IPS-20b (cell line): ENCODE results near the gene MLIP.

Experiments used
- H3K27ac ChIP-seq: one replicate; pipeline ENCODE4 v1.5.1; 2013; ENCODE audit warnings: low read length
- H3K27me3 ChIP-seq: 2 replicates; pipeline ENCODE4 v1.6.1; 2013; ENCODE audit warnings: mild to moderate bottlenecking, low read length, inconsistent platforms; ENCODE audit not compliant: insufficient read depth
- H3K36me3 ChIP-seq: 2 replicates; pipeline ENCODE4 v1.6.1; 2013; ENCODE audit warnings: low read depth, mild to moderate bottlenecking, inconsistent platforms, low read length, moderate library complexity; ENCODE audit not compliant: insufficient read depth
- H3K4me1 ChIP-seq: 2 replicates; pipeline ENCODE4 v1.6.1; 2013; ENCODE audit warnings: mild to moderate bottlenecking, control low read depth, inconsistent platforms, low read length, moderate library complexity; ENCODE audit not compliant: insufficient read depth
- H3K4me3 ChIP-seq: 2 replicates; pipeline ENCODE4 v1.5.1; 2013; ENCODE audit warnings: mild to moderate bottlenecking, low read length, inconsistent platforms
- H3K9ac ChIP-seq: 2 replicates; pipeline ENCODE4 v1.6.1; 2013; ENCODE audit warnings: low read depth, mild to moderate bottlenecking, inconsistent platforms, low read length, moderate library complexity
- H3K9me3 ChIP-seq: 2 replicates; pipeline ENCODE4 v1.6.1; 2013; ENCODE audit warnings: mild to moderate bottlenecking, low read depth, low read length, inconsistent platforms; ENCODE audit not compliant: insufficient read depth

The MLIP gene

DNA sequence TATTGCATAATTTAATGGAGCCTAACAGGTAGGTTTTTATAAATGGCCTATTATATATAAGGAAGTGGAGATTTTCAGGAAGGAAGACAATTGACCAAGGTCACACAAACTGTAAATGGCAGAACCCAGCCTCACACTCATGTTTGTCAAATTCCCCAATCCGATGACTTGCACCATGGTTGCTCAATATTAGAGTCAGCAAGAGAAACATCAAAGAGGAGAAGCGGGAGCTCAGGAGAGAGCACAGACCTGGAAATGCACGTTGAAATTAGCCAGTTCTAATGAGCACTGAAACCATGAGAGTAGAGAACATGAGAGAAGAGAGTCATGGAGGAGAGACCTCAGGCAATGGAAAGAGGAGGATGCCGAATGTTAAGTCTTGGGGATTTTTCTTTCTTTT is 13.5 kb upstream of the MLIP start:
- H3K9me3 ChIP-seq = no peaks in the 10 kb centered on the region
- H3K27me3 ChIP-seq = no peaks in the 10 kb centered on the region
- H3K4me3 ChIP-seq = no peak overlapping the region
- no peak overlapping the region for H3K9ac ChIP-seq
- H3K27ac ChIP-seq = no peak overlapping the region
- no peaks in the 10 kb centered on the region for H3K4me1 ChIP-seq
- no peaks in the 10 kb centered on the region for H3K36me3 ChIP-seq

DNA sequence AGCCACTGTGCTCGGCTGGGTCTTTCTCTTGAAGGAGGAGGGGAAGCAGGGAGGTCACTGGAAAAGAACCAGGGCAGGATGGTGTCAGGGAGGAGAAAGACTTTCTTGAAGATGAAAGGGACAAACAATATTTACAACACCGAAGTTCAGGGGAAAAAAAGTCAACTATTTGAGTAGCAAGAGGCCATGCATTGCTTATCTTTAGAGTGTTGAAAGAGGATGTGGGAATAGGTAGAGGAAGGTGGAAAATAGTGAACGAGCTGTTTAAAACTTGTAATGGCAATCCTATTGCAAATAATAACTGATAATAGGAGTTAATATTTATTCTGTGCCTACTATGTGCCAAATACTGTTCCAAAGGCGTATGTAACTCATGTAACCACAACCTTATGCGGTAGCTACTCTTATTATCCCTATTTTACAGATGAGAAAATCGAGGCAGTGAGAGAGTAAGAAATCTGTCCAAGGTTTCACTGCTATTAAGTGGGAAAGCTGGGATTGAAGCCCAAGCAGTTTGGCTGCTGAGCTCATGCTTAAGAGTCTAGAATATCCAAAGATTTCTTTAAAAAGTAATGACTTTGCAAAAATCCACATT is 12.7 kb upstream of the MLIP start:
- H3K27ac ChIP-seq = no peak overlapping the region
- H3K9me3 ChIP-seq = no peaks in the 10 kb centered on the region
- H3K4me1 ChIP-seq = no peaks in the 10 kb centered on the region
- H3K27me3 ChIP-seq = no peaks in the 10 kb centered on the region
- H3K9ac ChIP-seq = no peak overlapping the region
- no peaks in the 10 kb centered on the region for H3K36me3 ChIP-seq
- H3K4me3 ChIP-seq = no peak overlapping the region

DNA sequence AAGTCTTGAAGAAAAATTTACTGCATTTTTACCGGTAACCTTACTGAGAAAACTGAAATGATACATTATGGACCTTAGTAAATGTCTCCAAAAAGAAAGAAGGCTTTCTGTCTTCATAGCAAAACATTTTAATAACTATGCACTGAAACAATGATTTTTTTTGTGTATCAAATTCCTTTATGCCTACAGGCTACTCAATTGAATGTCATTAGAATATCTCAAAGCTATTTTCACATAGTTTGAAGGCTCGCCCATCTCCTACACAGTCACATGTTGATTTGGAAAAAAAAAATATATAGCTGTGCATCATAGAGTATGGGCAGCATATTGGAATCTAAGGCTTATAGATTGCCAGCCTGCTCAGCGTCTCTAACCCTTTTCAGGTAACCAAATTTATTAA is 12.0 kb upstream of the MLIP start:
- Histone ChIP-seq H3K27me3 (no peaks in the 10 kb centered on the region), H3K9ac (no peak overlapping the region), H3K36me3 (no peaks in the 10 kb centered on the region), H3K9me3 (no peaks in the 10 kb centered on the region), H3K27ac (no peak overlapping the region), H3K4me3 (no peak overlapping the region), H3K4me1 (no peaks in the 10 kb centered on the region)

DNA sequence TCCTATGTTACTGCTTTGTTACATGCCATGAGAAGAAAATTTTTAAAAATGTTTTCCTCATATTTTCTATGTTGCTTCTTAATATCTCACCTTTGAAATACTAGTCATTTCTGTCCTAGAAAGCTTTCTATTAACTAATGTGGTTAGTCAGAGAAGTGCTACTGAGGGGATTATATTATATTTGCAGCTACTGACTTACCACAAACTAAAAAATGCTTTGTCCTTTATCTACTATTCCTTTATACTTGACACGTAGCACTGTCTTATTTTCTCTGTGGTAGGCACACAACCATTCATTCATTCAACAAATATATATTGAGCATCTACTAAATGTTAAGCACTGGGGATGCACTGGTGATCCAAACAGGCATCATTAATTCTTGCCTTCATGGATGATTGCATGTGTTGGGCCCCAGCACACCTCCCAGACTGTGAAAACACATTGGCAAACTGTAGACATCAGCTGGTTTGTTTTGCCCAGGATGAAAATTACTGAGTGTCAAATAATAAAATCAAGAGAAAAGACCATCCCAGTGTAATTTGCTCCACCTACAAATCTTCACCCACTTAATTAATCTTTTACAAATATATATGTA is 10.7 kb upstream of the MLIP start:
- H3K4me1 ChIP-seq = no peaks in the 10 kb centered on the region
- H3K4me3 ChIP-seq = no peak overlapping the region
- no peaks in the 10 kb centered on the region for H3K36me3 ChIP-seq
- H3K9ac ChIP-seq = no peak overlapping the region
- no peaks in the 10 kb centered on the region for H3K27me3 ChIP-seq
- no peak overlapping the region for H3K27ac ChIP-seq
- H3K9me3 ChIP-seq = no peaks in the 10 kb centered on the region

DNA sequence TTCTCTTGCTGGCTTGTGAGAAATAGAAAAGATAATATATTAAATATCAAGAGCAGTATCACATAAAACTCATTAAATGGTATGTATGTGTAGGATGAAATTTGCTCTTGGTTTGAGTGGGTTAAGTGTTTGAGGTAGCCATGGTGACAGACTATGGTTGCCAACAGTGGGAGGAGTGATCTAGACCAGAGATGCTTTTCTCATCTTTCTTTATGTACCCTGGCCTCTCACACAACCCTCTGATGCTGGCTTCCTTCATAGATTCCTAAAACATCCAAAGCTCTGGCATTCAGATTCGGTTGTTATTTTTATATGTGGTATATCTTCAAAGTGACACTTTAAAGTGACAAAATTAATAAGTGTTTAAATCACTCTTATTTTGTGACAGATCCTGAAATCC is 9.0 kb upstream of the MLIP start:
- H3K9ac ChIP-seq = no peak overlapping the region
- no peaks in the 10 kb centered on the region for H3K9me3 ChIP-seq
- no peaks in the 10 kb centered on the region for H3K4me1 ChIP-seq
- H3K4me3 ChIP-seq = no peak overlapping the region
- H3K27ac ChIP-seq = no peak overlapping the region
- no peaks in the 10 kb centered on the region for H3K27me3 ChIP-seq
- H3K36me3 ChIP-seq = no peaks in the 10 kb centered on the region

DNA sequence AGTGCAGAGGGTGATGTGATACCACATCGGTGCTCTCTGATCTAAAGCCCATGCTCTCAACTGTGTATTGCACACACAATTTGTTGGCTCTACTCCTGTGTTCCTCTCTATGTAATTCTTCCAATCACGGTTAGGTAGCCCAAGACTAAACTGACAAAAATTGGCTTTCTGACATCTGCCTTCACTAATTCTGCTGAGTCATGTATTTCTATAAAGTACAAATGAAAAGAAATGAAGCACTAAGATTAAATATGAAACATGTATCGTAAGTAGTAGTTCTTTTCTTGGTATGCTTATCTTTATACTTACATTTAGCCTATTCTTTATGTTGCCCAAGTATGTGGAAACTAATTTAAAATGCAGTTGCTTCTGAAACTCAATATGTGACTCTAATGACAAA is 7.7 kb upstream of the MLIP start:
- Histone ChIP-seq H3K9me3 (no peaks in the 10 kb centered on the region), H3K36me3 (no peaks in the 10 kb centered on the region), H3K27me3 (no peaks in the 10 kb centered on the region), H3K27ac (no peak overlapping the region), H3K4me1 (no peaks in the 10 kb centered on the region), H3K4me3 (no peak overlapping the region), H3K9ac (no peak overlapping the region)

DNA sequence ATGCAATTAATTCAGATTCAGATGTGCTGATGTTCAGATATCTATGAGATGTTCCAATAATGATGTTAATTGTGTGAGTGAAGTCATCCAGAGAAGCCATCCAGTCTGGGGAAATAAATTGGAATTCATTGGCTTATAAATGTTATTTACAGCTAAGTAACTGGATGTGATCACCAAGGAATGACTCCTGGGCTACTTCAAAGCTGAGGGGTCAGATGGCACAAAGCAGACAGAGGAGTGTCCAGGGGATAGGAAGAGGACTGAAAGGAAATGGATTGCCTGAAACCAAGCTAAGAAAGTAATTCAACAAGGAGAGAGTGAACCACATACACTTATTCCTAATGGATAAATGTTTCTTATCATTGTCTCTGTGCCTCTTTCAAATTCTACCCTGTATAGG is 4.5 kb upstream of the MLIP start:
- H3K27me3 ChIP-seq = no peaks in the 10 kb centered on the region
- H3K9ac ChIP-seq = no peak overlapping the region
- no peaks in the 10 kb centered on the region for H3K36me3 ChIP-seq
- no peaks in the 10 kb centered on the region for H3K4me1 ChIP-seq
- no peak overlapping the region for H3K27ac ChIP-seq
- H3K4me3 ChIP-seq = no peak overlapping the region
- H3K9me3 ChIP-seq = no peaks in the 10 kb centered on the region

DNA sequence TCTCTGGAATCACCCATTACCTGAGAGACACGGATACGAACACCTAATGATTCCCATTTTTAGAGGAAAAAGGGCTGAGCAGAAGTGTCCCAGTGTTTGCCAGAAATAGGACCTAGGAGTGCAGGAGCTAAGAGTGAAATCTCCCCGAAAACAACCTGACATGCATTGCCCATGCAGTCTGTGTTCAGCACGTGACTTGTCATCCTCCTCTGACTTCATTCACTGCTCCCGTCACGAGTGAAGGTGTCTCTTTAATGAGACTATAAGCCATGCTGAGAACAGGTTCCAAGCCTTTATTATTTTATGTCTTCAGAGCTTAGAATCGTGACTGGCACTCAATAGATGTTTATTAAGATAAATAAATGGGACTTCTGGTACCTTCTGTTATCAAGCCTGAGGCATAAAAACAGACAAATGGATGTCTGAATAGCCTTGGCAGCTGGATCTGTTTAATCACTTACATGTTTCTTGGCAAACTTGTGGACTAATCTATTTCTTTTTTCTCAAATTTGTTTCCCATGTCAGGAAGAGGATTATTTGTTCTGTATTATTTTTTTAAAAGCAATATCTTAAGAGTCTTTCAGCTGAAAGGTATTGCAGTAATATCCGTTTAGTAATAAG is 3.7 kb upstream of the MLIP start:
- H3K4me1 ChIP-seq = no peaks in the 10 kb centered on the region; the same call in 1 of the 2 replicates
- H3K27me3 ChIP-seq = no peaks in the 10 kb centered on the region
- no peak overlapping the region for H3K4me3 ChIP-seq
- no peak overlapping the region for H3K27ac ChIP-seq
- H3K36me3 ChIP-seq = no peaks in the 10 kb centered on the region
- H3K9ac ChIP-seq = no peak overlapping the region
- no peaks in the 10 kb centered on the region for H3K9me3 ChIP-seq

DNA sequence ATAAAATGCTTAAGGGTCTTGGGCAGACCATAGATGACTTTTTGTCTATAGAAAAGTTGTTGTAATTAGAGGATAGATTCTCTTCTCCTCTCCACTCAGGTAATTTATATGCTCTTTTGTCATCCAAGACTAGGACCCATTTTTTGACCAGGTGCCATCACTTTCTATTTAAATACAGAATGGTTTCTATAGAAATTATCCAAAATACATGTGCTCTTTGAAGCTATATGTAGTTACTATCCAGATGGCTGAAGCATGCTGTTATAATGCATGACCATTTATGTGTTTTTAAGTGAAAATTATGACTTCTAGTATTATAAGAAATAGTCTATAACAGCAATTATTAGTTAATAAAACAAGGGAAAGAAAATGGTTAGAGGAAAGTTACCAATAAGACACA is 3.0 kb upstream of the MLIP start:
- no peaks in the 10 kb centered on the region for H3K27me3 ChIP-seq
- no peak overlapping the region for H3K4me3 ChIP-seq
- no peaks in the 10 kb centered on the region for H3K36me3 ChIP-seq
- H3K27ac ChIP-seq = no peak overlapping the region
- no peak overlapping the region for H3K9ac ChIP-seq
- no peaks in the 10 kb centered on the region; the same call in 1 of the 2 replicates for H3K4me1 ChIP-seq
- no peaks in the 10 kb centered on the region for H3K9me3 ChIP-seq

DNA sequence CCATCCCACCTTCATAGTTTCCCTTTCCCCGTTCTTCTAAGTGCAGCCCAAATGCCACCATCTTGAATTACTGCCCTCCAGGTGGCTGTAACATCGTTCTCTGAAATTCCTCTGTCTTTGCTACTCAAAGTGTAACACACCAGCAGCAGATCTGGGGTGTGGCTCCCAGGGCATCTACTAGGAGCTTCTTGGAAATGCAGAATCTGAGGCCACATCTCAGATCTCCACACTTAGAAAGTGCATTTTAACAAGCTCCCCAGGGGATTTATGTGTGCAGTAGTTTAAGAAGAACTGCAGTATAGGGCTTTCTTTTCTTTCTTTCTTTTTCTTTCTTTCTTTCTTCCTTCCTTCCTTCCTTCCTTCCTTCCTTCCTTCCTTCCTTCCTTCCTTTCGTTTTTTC is 1.7 kb upstream of the MLIP start:
- Histone ChIP-seq H3K4me3 (no peak overlapping the region), H3K27me3 (no peaks in the 10 kb centered on the region), H3K9ac (no peak overlapping the region), H3K36me3 (no peaks in the 10 kb centered on the region), H3K27ac (no peak overlapping the region), H3K4me1 (no peaks in the 10 kb centered on the region; the same call in 1 of the 2 replicates), H3K9me3 (no peaks in the 10 kb centered on the region)

DNA sequence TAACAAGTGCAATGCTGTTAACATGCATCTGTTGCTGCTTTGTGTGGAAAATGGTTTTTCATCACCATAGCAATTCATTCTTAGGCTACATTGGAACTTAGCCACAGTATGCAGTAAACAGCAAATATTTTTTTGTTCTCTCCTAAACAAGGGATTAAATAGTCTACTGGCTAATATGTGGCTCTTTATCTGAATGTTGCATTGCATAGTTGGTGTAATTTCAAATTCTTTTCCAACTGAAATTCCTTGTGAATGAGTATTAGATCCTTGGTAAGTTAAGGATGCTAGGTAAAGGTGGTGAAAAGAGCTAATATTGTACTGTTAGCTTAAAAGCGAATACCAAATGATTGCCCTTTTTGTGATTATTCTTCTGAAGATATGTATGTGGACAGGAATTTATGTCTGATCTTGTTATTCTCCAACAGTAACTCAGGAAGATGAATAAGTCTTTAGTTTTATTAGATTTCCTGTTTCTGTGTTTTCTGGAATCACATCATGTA is 958 bp downstream of the MLIP start:
- no peak overlapping the region for H3K4me3 ChIP-seq
- no peaks in the 10 kb centered on the region for H3K36me3 ChIP-seq
- H3K9me3 ChIP-seq = no peaks in the 10 kb centered on the region
- no peaks in the 10 kb centered on the region; the same call in 1 of the 2 replicates for H3K4me1 ChIP-seq
- no peak overlapping the region for H3K27ac ChIP-seq
- H3K9ac ChIP-seq = no peak overlapping the region
- no peaks in the 10 kb centered on the region for H3K27me3 ChIP-seq

DNA sequence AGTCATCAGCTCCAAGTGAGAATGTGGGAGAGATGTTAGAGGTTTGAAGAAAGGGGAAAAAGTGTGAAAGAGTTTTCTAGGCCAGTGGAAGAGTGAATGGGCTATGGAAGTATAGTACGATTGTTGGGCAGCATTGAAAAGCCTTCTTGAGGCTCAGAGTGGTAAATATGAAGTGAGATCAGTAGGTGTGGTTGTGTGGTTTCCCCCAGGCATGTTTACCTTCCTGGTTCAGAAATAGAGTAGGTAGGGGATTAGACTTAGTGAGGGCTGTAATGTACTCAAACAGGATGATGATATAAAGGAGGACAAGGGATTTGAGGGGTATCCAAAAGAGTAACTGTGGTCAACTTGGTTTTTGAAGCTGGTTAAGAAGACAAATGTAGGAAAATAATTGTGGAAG is 3.7 kb downstream of the MLIP start:
- H3K27ac ChIP-seq = no peak overlapping the region
- no peak overlapping the region for H3K9ac ChIP-seq
- H3K4me1 ChIP-seq = no peaks in the 10 kb centered on the region; the same call in 1 of the 2 replicates
- H3K36me3 ChIP-seq = no peaks in the 10 kb centered on the region
- H3K4me3 ChIP-seq = no peak overlapping the region
- no peaks in the 10 kb centered on the region for H3K27me3 ChIP-seq
- H3K9me3 ChIP-seq = no peaks in the 10 kb centered on the region
